Gastrocnemius medialis (tissue), 4 donors: ENCODE data around the gene ROCK1.
A peak's percentile ranks its signal among the peaks of the same experiment; 100 is the strongest.

Experiments used
- CTCF ChIP-seq, 5 experiments: fragments of 450-650 bp in 3 of 5; fragments of 200-600 bp in 2 of 5; sonication (generic) in 2 of 5; IDR thresholded peaks in 4 of 5; conservative IDR thresholded peaks in 1 of 5; 1 replicate in 4 of 5; 2 replicates in 1 of 5; pipeline ENCODE4 v1.5.1; 2016 to 2019; ENCODE audit warnings: antibody characterized with exemption in 5 of 5, mild to moderate bottlenecking in 3 of 5, moderate library complexity in 3 of 5
- POLR2A ChIP-seq, 2 donors: fragments of 450-650 bp; IDR thresholded peaks; one replicate each; pipeline ENCODE4 v1.6.1; 2017; ENCODE audit warnings: antibody characterized with exemption in 2 of 2, mild to moderate bottlenecking in 2 of 2, moderate library complexity in 2 of 2

- no peak for TF ChIP-seq CTCF (IDR thresholded peaks at IDR 0.05 in 4 of 5, conservative IDR thresholded peaks at IDR 0.05 in 1 of 5)
- TF ChIP-seq POLR2A (IDR thresholded peaks at IDR 0.05): peak in 1 of 2 donors; percentile 36
Measured at GRCh38 chr18:21112140-21112473, 494 bp upstream of the ROCK1 start.
